ENCODE data around the gene PCNT. TPM values are rescaled to one million over a fixed set of nuclear protein-coding genes. Genes with fewer than 3 reads are reported as not detected.

Gene PCNT
- total RNA-seq, 1 experiment from 2014 or later: 39.6 TPM

DNA sequence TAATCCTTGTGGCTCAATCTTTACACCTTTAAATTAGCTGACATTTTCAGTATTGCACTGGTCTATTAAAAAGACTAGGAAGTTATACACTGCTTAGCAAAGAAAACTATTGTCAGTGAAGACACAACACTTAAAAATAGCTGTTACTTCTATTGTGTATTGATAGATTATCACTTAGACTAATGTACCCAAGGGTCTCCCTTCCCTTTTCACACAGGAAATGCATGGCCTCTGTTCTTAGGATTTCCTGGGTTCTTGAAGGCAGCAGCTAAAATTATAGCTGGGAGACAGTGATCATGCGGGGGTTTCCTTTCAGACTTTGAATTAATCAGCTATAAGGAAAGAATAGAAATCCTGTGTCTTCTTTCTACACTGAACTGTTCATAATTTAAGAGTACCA lies 147.6 kb downstream of the PCNT start:
- Histone ChIP-seq H2BK15ac (ENCODE audit: low read depth, low read length) (no peak overlapping the region), H3K27ac (ENCODE audit: insufficient read length, low read depth, low read length) (no peak overlapping the region), H3T11ph (ENCODE audit: low read length) (no peak overlapping the region), H3K56ac (ENCODE audit: insufficient read length, low read depth, low read length) (no peak overlapping the region), H3K9ac (ENCODE audit: extremely low read depth, insufficient read length, low read length) (no peak overlapping the region), H2BK120ac (ENCODE audit: low read depth, low read length, poor library complexity, severe bottlenecking) (no peak overlapping the region), H3K18ac (ENCODE audit: insufficient read length, low read depth, low read length) (no peak overlapping the region), H3K4ac (ENCODE audit: low read depth, low read length) (no peak overlapping the region), H2AK5ac (ENCODE audit: insufficient read length, low read length) (no peak overlapping the region), H4K91ac (ENCODE audit: insufficient read length, low read depth, low read length) (no peak overlapping the region), H3K4me2 (ENCODE audit: insufficient read depth, insufficient read length, low read length) (no peak overlapping the region), H3K14ac (ENCODE audit: insufficient read depth, low read length) (no peak overlapping the region), H2AFZ (ENCODE audit: low read length) (no peak overlapping the region), H4K5ac (ENCODE audit: insufficient read length, low read depth, low read length) (no peak overlapping the region), H4K8ac (replicated peaks; ENCODE audit: insufficient read length, low read depth, low read length) (no peak overlapping the region), H3K79me2 (ENCODE audit: insufficient read depth, low read length) (no peaks in the 10 kb centered on the region), H4K20me1 (ENCODE audit: control insufficient read depth, insufficient read depth, insufficient read length) (no peaks in the 10 kb centered on the region), H2BK12ac (ENCODE audit: insufficient read length, low read depth, low read length) (no peak overlapping the region), H3K23me2 (ENCODE audit: insufficient read length, low read depth, low read length, poor library complexity, severe bottlenecking) (no peaks in the 10 kb centered on the region), H3K4me1 (ENCODE audit: insufficient read depth, low read length) (no peaks in the 10 kb centered on the region), H2BK5ac (ENCODE audit: insufficient read length, low read length) (no peak overlapping the region), H3K23ac (ENCODE audit: insufficient read length, low read depth, low read length) (no peak overlapping the region), H2BK20ac (ENCODE audit: low read depth, low read length, poor library complexity, severe bottlenecking) (no peak overlapping the region), H3K79me1 (ENCODE audit: insufficient read depth, low read depth, low read length, poor library complexity, severe bottlenecking) (no peaks in the 10 kb centered on the region), H3K9me3 (ENCODE audit: control insufficient read depth, low read depth, low read length) (no peaks in the 10 kb centered on the region), H3K27me3 (ENCODE audit: insufficient read depth, low read length) (no peaks in the 10 kb centered on the region)
- TF ChIP-seq CTCF (conservative IDR thresholded peaks at IDR 0.05): no peak
- Mint-ChIP-seq H3K36me3 (ENCODE audit: insufficient read depth in 1 of 3, low read depth in 3 of 3) (peaks cover 2 to 3% (median 2%) of the 10 kb centered on the region in 3 experiments; a peak in 5 of 7 replicates), H3K4me3 (no peak overlapping the region), H3K27me3 (ENCODE audit: low read depth) (no peaks in the 10 kb centered on the region), H3K4me1 (no peaks in the 10 kb centered on the region), H3K9me3 (no peaks in the 10 kb centered on the region), H3K27ac (0 out of 7 replicates have a peak overlapping the region, but pooled peaks of 1 of the 3 experiments have one; percentile 32)
- no peak for DNase-seq
- WGBS (ENCODE audit: extremely low coverage, insufficient read length, low lambda C conversion rate): no CpG with 5 or more reads among the region's 1 CpG

Data from H9 (cell line).